NCI-H2196 treated with DMSO at 0.1 percent for 48 hours (cell line): ENCODE results near the gene MAPK10.
"Not testable (repeated sequence)": the region's sequence is repeated elsewhere in the genome, so short reads cannot be mapped to it uniquely, and the experiment has no call there.

Experiments used
- DNase-seq: peaks from one replicate; lab custom pipeline; 2025; ENCODE audit not compliant: unreplicated experiment; lab: John Stamatoyannopoulos, UW

The MAPK10 gene

GRCh38 chr4:86043755-86044592 lies 315.9 kb downstream of the MAPK10 start:
- peak; percentile 5 for DNase-seq

DNA sequence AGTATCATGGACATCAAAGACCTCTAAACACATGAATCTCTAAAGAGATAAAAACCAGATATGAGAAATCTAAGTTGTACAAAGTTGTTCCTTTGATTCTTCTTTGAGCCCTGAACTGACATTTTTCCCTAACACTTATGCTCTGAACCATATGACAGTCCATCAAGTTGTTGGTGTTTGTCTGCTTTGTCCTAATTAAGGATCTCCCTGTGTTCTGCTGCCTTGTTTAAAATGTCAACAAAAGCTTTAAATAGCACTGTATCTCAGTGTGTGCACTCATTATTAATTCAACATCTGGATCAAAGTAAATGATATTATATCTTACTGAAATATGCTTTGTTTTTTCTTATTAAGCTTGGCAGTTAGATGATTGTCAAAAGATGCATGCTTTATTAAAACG lies 321.8 kb downstream of the MAPK10 start:
- DNase-seq, result no peak

DNA sequence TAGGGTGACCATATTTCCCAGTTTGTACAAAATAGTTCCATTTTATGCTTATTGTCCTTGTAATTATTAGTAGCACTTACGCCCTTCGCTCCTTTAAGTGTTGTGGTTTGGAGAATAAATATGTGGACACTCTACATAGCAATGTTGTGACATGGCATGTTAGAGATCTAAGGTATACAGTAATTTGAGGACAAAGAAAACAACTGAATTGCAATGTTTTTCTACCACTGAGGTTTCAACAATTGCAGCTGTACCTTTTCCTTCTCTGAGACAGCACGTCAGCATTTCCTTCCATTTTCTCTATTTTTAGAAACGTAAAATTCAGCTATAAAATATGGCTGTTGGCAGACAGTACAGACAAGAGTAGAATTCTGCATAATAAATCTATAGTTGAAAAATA lies 323.1 kb downstream of the MAPK10 start:
- DNase-seq, result no peak

GRCh38 chr4:86035688-86036087 lies 324.2 kb downstream of the MAPK10 start:
- no peak for DNase-seq

DNA sequence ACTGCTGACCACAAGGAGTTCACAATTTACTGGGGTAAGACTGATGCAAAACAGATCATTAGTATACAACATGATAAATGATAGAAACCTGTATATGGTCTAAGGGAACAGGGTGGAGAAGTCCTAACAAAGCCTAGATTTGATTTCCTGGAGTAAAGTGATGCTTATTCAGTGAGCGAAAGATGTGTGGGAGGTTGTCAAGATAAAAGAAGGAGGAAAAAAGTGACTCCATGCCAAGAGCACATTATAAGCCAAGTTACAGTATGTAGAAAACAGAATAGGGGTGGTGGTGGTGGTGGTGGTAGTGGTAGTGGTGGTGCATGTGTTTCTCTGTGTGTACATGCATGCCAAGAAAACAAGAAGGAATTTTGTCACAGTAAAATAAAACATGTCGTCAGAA lies 325.2 kb downstream of the MAPK10 start:
- no peak for DNase-seq

- DNase-seq, result no peak
Observed at GRCh38 chr4:86033171-86033570, 326.7 kb downstream of the MAPK10 start.

DNA sequence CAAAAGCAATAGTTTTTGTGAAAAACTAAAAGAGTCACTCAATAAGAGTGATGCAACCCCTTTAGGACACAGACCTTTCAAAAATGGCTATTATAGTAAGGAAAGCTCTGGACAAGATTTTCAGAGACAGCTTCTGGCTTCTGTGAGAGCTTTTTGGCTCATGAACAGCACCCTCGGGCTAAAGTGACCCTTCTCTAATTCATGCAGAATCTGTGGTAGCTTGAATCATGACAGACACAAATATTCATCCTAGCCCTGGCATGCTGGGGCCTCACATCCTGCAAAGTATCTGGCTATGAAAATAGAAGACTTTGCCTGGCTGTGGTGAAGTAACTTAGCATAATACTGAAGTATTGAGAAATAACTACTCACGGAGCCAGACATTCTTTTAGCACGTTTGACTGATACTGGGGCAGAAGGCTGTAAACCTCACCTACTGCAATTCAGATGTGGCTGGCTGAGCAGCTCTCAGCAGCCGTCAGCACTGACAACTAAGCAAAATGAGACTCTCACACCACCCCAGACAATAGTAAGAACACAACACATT lies 327.3 kb downstream of the MAPK10 start:
- DNase-seq, result no peak

DNA sequence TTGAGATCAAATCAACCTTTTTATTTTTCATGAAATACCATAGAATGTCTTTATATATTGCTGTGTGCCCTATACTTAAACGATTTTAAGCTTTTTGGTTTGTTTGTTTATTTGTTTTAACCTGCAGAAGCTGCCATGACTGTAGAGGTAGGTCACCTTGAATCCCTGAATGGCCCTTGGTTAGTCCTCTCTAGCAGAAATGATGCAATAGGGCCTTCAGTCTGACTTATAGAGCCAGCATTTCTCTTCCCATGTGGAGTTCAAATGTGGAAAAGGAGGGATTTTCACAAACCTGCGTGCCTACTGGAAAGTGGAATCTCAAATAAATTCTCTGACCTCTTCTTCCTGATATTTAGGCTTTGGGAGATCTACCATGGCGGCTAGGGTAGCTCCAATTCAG lies 327.9 kb downstream of the MAPK10 start:
- no peak for DNase-seq

- no peak for DNase-seq
Observed at GRCh38 chr4:86026720-86027119, 333.1 kb downstream of the MAPK10 start.

DNA sequence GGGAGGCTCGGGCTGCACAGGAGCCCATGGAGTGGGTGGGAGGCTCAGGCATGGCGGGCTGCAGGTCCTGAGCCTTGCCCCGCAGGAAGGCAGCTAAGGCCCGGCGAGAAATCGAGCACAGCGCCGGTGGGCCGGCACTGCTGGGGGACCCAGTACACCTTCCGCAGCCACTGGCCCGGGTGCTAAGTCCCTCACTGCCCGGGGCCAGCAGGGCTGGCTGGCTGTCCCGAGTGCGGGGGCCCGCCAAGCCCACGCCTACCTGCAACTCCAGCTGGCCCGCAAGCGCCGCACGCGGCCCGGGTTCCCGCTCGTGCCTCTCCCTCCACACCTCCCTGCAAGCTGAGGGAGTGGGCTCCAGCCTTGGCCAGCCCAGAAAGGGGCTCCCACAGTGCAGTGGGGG lies 338.2 kb downstream of the MAPK10 start:
- not testable (repeated sequence) for DNase-seq

DNA sequence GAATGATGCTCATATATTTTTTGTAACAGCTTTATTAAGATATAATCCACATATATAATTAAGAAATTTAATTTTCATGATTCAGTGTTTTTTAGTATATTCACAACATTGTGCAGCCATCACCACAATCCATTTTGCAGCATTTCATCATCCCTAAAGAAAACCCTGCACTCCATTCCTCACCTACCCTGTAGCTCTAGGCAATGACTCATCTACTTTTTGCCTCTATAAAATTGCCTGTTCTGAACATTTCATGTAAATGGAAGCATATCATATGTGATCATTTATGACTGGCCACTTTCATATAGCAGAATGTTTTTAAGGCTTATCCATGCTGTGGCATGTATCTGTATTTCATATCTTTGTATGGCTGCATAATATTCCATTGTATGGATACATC lies 339.9 kb downstream of the MAPK10 start:
- no peak for DNase-seq

DNA sequence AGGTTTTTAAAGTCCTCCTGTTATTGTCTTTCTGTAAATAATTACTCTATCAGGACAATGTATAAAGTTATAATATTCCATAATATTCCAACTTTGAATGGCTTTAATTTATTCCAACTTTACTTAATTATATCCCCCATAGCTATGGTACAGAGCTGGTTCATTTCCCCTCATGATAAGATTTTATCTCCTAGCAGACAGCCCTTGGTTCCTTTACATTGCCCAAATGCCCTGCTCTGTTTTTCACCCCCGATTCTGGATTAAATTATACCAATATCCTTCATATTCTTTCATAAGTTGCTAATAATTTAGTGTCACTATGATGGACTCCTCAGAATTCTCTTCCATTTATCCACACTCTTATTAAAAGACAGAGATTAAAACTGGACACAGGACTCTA lies 340.5 kb downstream of the MAPK10 start:
- no peak for DNase-seq

- DNase-seq, result no peak
Observed at GRCh38 chr4:86015412-86016350, 344.2 kb downstream of the MAPK10 start.

DNA sequence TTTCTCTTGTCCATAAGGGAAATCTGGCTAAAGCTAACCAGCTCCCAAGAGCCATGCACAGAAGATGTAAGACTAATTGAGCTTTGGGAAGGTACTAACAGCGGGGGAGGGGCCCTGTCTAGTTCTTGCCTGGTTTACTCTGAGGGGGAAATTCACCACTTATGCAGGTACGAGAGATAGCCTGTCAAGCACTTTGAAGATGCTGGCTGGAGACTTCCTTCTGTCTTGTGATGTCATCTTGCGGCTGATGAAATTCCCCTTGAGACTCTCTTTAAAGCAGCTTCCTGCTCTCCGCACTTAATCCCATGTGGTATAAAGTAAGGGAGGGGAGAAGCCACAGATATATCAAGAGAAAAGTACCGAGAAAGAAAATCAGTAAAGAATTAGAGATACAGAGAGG lies 345.3 kb downstream of the MAPK10 start:
- DNase-seq, result no peak

GRCh38 chr4:86013621-86014020 lies 346.2 kb downstream of the MAPK10 start:
- DNase-seq, result no peak

DNA sequence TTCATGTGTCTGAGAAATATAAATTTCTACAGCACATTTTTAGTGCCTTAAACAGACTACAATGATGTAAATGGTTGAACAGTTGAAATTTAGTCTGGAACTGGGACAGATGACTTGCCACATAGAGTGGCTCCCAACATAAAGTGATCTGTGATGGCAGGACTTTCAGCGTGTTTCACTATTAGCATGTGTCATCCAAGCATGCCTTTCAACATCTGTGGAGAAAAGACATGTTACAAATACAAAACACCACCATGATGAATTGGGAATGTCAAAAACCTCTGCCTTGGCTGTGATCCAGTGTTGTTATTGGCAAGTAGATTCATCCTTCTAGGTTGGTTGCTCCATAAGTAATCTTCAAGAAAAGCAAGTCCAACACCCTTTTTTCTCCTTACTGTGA lies 348.7 kb downstream of the MAPK10 start:
- no peak for DNase-seq

DNA sequence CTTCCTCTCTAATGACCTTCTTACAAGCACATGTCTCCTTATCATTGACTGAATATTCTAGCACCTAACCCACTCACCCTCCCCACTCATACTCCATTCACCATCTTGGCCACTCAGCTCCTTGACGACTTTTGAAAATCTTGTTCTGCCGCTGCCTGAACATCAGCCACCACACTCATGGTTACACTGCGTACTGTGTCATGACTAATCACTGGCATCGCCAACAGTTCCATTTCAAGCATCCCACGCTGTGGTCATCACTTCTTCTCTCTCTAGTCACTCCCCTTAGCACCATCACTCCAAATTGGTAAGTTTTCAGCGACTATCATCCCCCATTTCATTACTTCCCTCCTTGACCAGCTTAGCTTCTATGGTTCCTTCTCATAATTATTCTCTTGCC lies 352.8 kb downstream of the MAPK10 start:
- no peak for DNase-seq

DNA sequence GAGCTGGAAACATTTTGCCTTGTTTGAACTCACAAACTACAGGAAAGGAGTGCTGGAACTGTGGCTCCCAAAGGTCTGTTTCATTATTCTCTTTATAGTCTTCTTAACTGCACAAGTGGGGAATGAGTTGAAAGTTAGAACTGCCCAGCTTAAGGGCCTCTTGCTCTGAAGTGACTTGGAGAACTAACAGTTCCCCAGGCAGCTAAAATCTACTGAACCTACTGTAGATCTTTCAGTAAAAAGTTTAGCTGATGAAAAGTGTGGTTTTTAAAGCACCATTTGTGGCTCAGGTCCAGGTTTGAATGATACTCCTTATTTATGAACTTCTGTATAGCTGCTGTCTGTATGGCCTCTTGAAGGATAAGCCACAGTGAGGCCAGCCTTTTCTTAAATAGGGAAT lies 353.8 kb downstream of the MAPK10 start:
- DNase-seq, result no peak

DNA sequence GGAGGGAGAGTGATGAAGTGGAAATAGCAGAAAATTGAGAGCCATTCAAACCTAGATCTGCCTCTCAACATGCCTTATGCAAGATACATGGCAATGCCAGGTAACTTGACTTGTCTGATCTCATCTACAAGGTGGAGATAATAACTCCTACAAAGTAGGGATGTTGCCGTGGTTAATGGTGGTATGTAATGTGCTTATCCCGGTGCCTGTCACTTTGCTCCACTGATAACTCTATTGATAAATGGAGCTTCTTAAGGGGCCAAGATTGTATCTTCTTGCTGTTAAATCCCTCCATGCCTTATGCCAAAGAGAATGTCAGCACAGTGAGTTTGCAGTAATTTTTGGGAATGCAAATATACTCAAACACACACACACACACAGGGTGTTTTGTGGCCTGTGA lies 355.8 kb downstream of the MAPK10 start:
- no peak for DNase-seq

GRCh38 chr4:86001591-86001990 lies 358.3 kb downstream of the MAPK10 start:
- no peak for DNase-seq

- no peak for DNase-seq
Observed at GRCh38 chr4:85995361-85995760, 364.5 kb downstream of the MAPK10 start.

GRCh38 chr4:85994576-85994975 lies 365.3 kb downstream of the MAPK10 start:
- no peak for DNase-seq
